NCI-H1436 (cell line): ENCODE results near the gene PDPK1.
"Not testable (repeated sequence)": the region's sequence is repeated elsewhere in the genome, so short reads cannot be mapped to it uniquely, and the experiment has no call there.

Experiments used
- DNase-seq: peaks from one replicate; lab custom pipeline; 2025; lab: John Stamatoyannopoulos, UW

PDPK1 gene

DNA sequence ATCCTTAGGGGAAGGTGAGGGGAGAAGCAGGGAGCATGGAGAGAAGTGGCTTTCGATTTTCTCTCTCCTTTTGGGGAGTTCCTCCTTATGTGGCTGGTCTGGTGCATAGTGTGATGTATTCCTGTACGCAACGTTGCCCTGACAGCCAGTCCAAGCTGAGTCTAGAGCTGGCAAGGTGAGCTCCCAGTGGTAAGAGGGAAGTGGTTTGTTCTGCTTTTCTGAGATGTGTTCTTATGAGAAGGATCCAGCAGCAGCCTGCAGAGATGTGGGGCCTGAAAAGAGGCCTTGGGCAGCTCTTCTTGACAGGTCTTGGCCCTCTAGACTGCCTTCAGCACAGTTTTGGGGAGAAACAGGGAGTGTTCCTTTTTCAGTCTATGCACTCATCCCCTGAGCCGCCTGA is 3.1 kb downstream of the PDPK1 start:
- DNase-seq: not testable (repeated sequence)

GRCh38 chr16:2541409-2541808 is 3.6 kb downstream of the PDPK1 start:
- not testable (repeated sequence) for DNase-seq

DNA sequence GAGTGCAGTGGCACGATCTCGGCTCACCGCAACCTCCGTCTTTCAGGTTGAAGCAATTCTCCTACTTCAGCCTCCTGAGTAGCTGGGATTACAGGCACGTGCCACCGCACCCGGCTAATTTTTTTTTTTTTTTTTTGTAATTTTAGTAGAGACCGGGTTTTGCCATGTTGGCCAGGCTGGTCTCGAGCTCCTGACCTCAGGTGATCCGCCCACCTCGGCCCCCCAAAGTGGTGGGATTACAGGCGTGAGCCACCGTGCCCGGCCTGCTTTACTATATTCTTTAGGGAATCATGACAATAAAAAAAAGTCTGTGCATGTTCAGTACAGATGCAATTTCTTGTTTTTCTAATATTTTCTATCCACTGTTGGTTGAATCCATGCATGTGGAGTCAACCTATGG is 6.0 kb downstream of the PDPK1 start:
- DNase-seq: not testable (repeated sequence)

DNA sequence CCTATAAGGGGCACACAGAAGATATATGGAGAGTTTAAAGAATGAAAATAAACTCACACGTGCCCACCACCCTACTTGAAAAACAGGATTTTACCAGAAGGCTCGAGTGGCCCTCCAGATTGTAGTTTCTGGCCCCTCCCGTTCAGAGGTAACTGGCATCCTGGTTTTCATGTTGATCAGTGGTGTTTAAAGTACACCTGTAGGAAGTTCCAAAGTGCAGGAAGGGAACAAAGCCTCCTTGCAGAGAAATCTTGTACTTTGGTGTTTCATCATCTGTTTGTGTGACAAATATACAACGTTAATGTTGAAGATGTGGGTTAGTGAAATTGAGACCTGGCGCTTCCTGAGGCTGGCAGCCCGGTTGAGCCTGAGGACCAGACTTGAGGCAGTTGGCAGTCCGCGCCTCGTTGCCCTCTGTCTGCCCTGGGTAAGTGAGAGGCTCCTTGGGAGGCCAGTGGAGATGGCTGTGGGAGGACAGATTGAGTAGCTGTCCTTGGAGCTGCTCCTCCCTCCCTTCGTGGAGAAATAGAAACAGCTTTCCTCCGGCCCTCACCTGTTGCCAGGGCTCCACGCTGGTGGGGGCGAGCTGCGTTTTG is 12.6 kb downstream of the PDPK1 start:
- not testable (repeated sequence) for DNase-seq

DNA sequence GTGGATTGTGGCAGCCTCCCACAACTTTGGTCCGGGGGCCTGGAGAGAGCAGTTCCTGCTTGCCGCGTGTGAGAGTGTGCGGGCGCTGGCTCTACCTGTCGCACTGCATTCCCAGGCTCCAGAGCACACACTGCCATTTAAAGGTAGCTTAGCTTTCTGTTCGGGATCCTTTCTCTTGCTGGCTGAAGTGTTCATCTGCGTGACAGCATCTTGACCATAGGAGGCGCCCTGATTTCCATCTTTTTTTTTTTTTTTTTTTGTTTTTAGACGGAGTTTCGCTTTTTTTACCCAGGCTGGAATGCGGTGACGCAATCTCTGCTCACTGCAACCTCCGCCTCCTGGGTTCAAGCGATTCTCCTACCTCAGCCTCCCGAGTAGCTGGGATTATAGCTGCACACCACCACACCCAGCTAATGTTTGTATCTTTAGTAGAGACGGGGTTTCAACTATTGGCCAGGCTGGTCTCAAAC is 13.6 kb downstream of the PDPK1 start:
- DNase-seq: not testable (repeated sequence)

GRCh38 chr16:2554709-2555425 is 17.0 kb downstream of the PDPK1 start:
- not testable (repeated sequence) for DNase-seq

DNA sequence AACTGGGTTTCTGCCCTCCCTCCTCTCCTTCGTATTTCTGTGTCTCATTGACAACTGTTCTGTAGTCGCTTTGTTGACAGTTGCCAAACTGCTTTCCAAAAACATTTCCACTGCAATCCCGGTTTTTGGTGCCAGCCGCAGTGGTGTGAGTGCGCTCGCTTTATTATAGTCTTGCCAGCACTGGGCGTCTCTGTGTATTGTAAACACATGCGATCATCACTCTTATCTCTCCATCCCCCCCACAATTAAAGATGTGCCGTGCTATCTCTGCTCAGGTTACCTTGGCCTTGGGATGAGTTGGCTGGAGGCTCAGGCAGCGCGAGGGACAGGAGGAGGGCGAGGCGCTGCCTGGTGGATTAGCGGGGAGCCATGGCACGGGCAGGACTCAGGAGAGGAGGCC is 19.3 kb downstream of the PDPK1 start:
- not testable (repeated sequence) for DNase-seq

DNA sequence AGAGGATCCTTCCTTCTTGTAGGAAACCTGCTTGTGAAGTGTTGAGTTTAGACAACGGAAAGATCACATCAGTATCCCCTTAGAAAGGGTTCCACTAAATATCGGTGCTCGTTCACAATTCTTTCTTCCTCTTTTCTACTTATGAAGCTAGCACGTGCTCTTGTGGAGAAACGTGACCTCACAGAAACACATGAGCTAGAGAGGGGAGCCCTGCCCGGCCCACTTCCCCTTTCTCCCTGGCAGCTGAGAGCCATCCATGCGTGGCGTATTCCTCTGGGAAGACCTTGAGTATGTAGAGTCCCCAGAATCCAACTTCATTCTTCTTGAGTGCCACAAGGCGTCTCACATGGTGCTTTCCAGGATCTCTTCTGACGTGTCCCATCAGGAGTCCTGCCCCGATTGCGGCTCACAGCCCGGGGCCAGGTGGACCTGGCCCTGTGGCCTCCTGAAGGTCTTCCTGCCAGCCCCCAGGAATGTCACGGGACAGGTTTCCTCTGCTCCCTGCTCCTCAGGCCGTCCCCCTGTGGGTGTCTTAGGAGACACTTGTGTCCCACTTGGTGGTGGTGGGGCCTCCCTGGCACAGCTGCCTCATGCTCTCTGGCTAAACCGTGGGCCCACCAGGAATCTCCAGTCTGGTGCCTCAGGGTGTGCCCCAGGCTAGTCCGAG is 22.4 kb downstream of the PDPK1 start:
- not testable (repeated sequence) for DNase-seq

DNA sequence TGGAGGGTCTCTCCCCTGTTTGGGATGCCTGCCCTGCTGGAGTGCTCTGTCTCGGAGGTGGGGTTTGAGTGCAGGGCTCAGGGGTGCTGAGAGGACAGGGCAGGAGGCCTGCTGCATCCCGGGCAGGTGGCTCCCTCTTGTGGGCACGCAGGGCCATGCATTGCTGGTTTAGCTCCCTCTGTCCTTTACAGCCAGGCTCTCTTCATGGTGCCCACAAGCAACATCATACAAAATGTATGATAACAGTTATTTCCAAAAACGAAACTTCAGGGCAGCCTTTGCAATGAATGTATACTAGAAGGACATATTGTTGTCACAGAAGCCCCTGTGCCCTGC is 22.9 kb downstream of the PDPK1 start:
- not testable (repeated sequence) for DNase-seq

DNA sequence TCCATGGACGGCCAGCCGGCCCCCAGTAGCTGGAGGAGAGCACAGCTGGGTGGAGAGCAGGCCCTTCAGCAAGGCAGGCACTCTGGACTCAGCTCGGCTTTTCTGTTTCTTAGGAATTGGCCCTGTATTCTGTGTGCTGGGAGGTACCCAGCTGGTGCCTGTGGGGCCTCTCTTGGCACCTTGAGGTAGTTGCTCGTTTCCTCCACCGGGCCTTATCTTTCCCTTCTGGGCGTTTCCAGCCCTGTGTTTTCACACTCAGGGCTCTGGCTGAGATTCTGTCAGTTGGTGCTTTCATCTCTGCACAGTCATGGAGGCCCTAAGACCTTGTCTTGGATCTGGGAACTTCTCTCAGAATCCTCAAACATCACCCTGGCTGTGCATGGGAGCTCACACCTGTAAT is 29.7 kb downstream of the PDPK1 start:
- DNase-seq: not testable (repeated sequence)

DNA sequence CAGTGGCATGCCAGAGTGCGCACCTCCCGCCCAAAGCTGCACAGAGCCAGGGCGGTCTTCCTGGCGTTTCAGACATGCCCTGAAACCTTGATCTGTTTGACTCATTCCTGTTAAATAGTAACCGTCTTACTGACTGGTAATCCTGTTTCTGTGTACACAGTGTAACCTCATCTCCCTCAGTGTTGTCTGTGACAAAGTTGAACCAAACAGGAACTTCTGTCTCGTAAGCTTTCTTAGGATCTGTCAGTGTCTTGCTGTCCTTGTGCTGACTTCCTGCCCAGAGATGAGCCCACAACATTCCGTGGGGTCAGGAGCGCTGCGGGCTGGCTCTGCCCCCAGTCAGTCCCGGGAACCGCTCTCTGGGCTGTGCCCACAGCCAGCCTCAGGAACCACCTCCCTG is 30.8 kb downstream of the PDPK1 start:
- not testable (repeated sequence) for DNase-seq

GRCh38 chr16:2572704-2573103 is 34.9 kb downstream of the PDPK1 start:
- DNase-seq: not testable (repeated sequence)

DNA sequence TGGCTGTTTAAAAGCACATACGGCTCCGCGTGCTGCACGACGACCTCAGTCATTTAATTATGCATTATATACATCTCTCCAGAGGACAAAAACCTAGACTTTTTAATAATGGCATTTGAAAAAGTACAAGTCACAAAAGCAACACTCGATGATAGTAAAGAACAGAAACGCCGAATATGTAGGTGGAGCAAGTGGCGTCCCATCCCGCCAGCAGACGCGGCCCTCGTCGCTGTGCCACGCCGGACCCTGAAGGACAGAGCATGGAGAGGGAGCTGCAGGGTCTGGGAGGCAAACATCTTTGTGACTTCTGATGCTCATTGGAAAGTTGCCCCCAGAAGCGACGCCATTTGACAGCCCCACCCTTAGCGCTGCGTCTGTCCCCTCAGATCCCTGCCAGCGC is 38.0 kb downstream of the PDPK1 start:
- not testable (repeated sequence) for DNase-seq

GRCh38 chr16:2577044-2577443 is 39.2 kb downstream of the PDPK1 start:
- not testable (repeated sequence) for DNase-seq

DNA sequence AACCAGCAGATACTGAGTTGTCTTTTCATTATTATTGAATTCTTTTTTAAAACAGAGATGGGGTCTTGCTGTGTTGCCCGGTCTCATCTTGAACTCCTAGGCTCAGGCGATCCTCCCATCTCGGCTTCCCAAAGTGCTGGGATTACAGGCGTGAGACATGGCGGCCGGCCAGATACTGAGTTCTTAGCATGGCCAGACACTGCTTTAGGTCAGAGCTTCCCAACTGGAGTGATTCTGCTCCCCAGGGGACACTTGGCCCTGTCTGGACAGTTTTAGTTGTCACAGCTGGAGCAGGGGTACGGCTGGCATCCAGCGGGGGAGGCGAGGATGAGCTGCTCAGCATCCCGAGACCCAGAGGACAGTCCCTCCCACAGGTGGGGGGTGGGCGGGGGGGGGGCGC is 41.1 kb downstream of the PDPK1 start:
- DNase-seq: not testable (repeated sequence)

- not testable (repeated sequence) for DNase-seq
These were observed 42.3 kb downstream of the PDPK1 start for GRCh38 chr16:2580143-2580542.

GRCh38 chr16:2580818-2581217 is 43.0 kb downstream of the PDPK1 start:
- not testable (repeated sequence) for DNase-seq

- DNase-seq: no peak
These were observed 47.2 kb downstream of the PDPK1 start for GRCh38 chr16:2584729-2585650.

- no peak for DNase-seq
These were observed 47.8 kb downstream of the PDPK1 start for GRCh38 chr16:2585651-2586081.

- DNase-seq: no peak
These were observed 48.4 kb downstream of the PDPK1 start for GRCh38 chr16:2586241-2586640.

GRCh38 chr16:2586901-2587480 is 49.2 kb downstream of the PDPK1 start:
- no peak for DNase-seq
